EL (cell line): ENCODE measurements around the gene CCL7.
A peak's percentile ranks its signal among the peaks of the same experiment; 100 is the strongest.
"Not testable (repeated sequence)": the region's sequence is repeated elsewhere in the genome, so short reads cannot be mapped to it uniquely, and the experiment has no call there.

Source experiments
- DNase-seq: peaks from one replicate; pipeline ENCODE4 v3.0.0-alpha.2; 2016

Gene CCL7

GRCh38 chr17:34269969-34270368 lies at the start of gene CCL7:
Gene CCL7 (plus strand): TSS chr17:34270221. CDS start chr17:34270291, 70 bp downstream.
- DNase-seq = peak; percentile 71

DNA sequence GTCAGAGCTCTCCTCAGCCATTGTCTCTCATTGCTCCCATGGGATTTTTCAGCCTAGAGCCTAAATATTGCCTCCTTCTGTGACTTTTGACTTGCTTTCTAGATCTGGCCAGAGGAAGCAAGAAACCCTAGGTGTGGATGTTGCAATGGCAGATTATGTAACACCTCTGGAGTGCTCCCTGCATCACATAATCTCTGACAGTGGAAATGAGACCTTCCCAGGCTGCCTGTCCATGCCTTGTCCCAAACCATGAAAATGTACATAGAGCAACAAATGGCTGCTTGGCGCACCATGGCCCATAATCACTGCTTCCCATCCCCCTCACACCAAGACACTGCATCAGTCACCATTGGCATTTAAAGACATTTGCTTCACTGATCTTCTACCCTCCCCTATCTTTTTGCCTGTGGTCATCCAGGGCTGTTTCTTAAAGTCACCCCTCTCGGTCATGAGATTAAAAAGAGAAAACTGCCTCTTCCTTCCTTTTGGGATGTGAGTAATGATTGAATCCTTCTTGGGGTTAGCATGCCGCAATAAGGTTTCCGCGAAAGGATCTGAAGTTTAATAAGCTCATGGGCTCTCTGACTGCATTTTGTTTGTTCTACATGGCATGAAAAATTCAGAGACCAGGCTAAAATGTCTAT lies 49.1 kb upstream of the CCL7 start:
- no peak for DNase-seq

- no peak for DNase-seq
Measured at GRCh38 chr17:34221411-34221810, 48.6 kb upstream of the CCL7 start.

DNA sequence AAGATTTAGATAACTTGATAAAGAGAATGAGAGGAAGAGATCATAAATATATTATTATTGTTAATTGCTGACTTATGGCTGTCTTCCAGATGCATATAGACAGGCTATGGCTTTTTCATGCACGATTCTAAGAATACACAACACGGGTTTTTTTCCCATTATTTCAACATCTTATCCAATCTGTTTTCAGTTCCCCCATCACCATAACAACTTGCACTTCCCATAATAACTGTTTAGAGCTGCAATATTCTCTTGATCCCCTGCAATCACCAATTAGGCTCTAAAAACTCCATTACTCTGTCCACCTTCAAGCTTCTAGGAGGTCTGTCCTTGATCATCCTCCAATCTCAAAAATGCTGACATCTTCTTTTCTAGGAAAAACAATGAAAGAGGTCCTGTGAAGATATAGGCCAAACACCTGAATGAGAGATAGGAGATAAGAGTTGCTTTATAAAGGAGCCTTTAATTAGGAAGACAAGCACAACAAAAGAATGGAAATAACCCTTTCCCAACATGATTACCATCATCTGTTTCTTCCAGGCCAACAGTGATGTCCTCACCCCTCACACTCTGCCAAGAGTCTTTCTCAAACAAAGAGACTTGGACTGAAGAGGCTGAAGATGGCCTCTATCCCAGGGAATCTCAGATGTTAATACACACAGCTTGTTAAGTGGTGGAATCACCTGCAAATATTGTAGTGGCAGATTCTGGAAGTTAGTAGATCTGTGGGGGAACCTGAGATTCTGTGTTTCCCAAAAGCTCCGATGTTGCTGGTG lies 47.1 kb upstream of the CCL7 start:
- DNase-seq = no peak

DNA sequence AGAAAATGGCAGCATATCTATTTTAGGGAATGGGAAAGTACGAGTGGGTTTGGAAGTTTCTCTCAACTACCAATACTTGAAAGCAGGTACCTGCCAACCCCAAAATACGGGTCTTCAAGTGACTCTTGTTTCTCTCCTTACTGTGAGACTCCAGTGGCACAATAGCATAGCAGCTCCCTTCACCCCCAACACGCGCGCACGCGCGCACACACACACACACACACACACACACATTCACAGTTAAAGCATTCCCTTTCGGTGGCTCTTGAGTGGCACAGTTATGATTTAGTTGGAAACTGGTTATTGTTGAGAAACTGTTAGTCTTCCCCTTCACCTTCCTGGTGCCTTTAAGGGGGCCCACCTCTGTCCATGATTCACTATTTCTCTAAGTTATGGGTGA lies 45.0 kb upstream of the CCL7 start:
- DNase-seq = no peak

DNA sequence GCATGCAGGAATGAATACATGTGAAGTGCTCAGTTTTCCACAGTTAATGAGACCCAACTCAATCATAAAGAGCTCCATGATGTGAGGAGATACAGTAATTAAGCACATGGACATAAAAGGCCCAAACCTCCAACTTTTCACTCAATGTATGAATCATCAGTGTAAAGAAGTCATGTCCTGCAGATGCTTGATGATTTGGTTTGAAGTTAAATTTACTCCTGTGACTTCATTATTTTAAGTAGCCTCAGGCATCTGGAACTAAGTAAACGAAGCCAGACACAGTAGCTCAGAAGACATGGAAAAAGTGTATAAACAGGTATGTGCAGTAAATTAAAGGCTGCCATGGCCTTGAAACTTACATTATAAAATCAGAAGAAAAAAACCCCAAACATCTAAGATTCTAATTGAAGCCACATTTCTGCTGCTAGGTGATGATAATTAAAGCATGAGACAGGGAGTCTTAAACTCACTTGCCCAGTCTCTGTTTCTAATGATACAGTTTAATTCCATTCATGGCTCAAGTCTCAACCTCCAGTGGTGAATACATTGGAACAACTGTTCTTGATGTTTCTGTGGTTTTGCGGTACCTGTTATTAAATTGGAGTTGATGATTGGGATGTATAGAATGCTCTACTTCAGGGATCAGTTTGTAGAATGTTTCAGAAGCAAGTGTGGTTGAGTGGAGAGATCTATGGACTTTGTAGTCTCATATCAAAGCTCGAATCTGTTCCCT lies 43.8 kb upstream of the CCL7 start:
- peak; percentile 66 for DNase-seq

DNA sequence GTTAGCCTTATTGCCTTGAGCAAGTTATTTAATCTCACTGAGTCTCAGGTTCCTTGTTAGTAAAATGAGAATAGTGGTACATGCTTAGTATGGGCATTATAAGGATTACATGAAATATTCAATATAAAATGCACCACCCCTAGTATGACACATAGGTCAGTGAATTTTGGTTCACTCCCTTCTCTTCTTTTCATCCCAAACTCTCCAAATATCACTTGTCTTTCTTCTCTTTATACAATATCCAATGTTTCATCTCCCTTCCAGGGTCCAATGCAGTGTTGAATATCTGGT lies 43.3 kb upstream of the CCL7 start:
- no peak for DNase-seq

DNA sequence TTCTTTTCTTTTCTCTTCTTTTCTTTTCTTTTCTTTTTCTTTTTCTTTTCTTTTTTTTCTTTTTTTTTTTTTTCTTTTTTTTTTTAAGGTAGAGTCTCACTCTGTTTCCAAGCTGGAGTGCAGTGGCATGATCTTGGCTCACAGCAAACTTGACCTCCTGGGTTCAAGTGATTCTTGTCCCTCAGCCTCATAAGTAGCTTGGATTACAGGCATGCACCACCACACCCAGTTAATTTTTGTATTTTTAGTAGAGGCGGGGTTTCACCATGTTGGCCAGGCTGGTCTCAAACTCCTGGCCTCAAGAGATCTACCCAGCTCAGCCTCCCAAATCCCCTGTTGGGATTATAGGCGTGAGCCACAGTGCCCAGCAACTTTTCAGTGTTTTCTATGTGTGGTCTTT lies 42.7 kb upstream of the CCL7 start:
- not testable (repeated sequence) for DNase-seq

DNA sequence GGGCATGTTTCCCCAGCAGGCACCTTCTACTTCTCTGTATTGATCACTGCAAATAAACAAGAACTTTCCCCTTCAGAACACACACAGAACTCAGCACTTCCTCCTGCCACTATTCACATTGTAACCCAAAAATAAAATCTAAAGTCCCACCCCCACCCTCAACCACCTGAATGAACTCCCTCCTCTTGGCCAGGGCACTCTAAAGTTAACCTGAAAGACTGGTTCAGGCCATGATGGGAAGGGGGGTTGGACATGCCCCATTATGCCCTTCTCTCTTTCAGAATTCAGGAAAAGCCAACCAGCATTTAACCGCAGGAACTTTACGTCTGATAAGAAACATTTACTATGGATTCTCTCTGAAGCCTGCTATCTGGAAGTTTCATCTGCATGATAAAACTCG lies 42.3 kb upstream of the CCL7 start:
- DNase-seq = no peak

- no peak for DNase-seq
Measured at GRCh38 chr17:34228781-34229180, 41.2 kb upstream of the CCL7 start.

DNA sequence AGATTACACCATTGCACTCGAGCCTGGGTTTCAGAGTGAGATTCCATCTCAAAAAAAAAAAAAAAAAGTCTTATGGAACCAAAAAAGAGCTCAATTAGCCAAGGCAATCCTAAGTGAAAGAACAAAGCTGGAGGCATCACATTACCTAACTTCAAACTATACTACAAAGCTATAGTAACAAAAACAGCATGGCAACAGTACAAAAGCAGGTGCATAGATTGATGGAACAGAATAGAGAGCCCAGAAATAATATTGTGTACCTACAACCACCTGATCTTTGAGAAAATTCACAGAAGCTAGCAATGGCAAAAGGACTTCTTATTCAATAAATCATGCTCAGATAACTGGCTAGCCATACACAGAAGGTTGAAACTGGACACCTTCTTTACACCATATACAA lies 39.7 kb upstream of the CCL7 start:
- DNase-seq = no peak

GRCh38 chr17:34234616-34235015 lies 35.4 kb upstream of the CCL7 start:
- DNase-seq = no peak

DNA sequence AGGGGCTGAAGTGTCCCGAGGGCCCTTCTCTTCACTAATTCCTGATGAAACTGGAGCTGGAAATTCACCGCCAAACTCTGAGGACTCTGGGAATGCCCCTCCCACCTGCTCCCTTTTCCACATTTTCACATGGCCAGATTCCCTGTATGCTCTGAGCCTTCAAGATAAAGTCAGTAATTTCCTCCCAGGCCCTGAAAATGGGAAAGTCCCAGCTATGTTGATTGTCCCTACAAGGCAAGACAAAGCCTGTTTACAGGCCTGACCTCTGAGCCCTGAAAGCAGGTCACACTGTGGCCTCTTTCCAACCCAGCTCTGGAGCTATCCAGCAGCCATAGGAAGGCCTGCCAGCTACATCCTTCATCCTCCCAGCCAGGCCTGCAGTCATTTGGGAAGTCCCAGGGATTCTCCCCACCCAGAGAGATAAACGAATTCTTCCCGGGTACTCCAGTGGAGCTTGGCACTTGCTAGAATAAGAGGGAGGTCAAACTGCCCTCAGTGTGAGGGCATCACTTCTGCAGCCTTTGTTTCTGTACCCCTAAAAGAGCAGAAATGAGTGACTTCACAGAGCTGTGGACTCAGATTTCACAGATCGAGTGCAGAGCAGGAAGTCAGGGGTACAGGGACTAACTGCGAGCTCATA lies 34.5 kb upstream of the CCL7 start:
- peak; percentile 65 for DNase-seq

- DNase-seq = no peak
Measured at GRCh38 chr17:34236281-34236892, 33.6 kb upstream of the CCL7 start.

- DNase-seq = no peak
Measured at GRCh38 chr17:34237458-34237857, 32.6 kb upstream of the CCL7 start.

DNA sequence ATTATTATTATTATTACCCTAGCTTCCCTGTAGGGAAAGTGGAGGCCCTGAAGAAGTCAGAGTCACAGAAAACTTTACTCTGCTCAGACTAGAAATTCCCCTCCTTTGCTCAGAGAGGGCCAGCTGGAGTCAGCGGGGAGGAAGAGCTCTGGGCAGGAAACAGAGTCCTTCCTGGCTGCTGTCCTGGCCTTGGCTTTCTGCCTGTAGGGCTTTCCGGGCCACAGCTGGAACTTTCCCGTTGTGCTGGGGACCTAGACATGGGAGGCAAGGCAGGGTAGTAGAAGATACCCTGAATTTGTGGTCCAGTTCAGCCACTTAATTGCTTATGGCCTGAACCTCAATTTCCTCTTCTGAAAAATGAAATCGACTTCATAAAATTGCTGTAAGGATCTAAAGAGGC lies 29.0 kb upstream of the CCL7 start:
- peak; percentile 48 for DNase-seq

DNA sequence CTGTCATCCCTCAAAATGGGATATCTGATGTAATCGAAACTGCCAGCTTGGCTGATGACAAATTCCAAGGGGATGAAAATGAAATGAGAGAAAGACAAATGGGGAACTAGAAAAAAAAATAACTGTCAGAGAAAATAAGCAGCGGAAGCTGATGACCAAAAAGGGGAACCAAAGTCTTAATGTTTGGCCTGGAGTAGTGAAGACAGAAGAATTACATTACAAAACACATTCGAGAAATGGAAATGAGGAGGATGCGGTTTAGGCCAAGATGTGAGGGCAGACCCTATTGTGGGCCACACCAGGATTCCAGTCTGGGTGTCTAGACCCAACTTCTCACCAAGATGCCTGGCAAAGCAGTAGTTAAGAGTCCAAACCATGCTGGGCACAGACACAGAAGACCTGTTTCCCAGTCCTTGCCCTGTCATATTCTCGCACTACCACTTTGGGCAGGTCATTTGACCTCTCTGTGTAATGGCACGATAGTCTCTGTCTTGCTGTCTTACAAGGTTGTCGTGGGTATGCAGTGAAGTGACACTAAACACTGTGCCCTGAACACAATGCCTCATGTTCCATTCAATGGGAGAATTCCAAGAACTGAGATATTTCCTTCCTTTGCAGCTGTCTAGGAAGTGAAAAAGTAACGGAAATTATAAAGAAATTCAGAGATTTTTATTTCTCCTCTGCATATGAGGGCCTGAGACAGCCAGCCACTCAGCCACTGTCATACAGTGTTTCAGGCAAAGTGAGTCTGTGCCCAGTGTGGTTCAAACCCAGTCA lies 27.2 kb upstream of the CCL7 start:
- no peak for DNase-seq

DNA sequence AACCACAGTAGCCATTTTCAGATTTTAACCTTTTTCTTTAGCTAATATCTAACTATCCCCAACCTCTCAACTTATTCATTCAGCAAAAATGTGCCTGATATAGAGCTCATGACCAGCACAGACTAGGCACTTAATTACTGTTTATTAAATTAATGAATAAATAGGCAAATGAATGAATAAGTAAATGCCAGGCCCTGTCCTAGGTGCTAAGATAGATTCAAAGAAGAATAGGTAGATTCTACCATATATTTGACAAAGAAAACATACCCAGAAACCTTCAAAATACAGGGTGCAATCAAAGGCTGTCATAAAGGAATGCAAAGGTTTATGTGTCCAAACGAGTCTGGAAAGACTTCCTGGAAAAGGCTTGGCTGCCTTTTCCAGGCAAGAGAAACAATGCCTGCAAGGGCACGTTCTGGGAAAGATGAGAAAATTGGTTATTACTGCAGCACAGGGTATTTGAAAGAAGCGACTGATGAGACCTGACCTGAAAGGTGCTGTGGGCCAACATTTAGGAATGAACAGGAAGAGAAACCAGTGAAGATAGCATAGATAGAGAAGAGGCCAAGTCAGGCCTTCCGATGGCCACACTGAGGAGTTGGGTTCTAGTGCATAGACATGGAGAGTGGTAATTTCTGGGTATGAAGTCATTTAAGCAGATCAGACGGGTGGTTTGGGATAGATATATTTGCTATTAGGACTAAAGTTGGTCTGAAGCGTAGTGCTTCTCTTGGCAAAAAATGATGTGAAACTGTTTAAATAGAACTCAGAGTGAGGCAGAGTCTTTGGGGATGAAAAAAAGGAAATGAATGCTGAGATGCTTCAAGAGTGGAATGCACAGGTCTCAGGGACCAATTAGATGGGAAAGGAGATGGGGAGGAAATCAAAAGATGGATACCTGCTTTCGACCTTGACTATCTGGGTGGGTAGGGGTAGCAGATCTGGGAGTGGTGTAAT lies 26.4 kb upstream of the CCL7 start:
- no peak for DNase-seq

- no peak for DNase-seq
Measured at GRCh38 chr17:34245351-34245905, 24.6 kb upstream of the CCL7 start.

GRCh38 chr17:34246446-34246845 lies 23.6 kb upstream of the CCL7 start:
- DNase-seq = no peak

GRCh38 chr17:34246881-34247280 lies 23.1 kb upstream of the CCL7 start:
- no peak for DNase-seq
